ENCODE measurements around the gene TAF13. TPM values are rescaled to one million over a fixed set of nuclear protein-coding genes. Genes with fewer than 3 reads are reported as not detected.
A peak's percentile ranks its signal among the peaks of the same experiment; 100 is the strongest.

TAF13 gene
- total and polyA plus RNA-seq, 4 donors = 22.2 to 39.4 (median 34.3) TPM

DNA sequence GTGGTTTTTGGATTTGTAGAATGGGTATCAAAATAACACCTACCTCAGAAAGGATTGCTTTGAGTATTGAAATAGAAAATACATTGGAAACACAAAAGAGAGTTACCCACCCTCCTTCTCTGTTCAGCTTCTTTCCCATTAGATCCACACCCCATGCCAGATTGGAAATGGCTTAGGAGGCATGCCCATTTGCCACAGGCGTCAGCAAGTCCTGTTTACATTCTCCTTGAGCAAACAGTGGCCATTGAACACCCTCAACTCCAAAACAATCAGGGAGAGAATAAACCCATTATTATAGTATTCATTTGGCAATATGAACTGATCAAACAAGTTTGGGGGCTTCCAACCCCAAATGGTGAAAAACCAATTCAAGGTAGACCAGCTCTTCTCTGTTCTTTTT lies 40.5 kb upstream of the TAF13 start:
- 77 to 92% methylated on average over 1 of the region's 1 CpG for WGBS, 2 donors
- Histone ChIP-seq H3K4me3 (no peak overlapping the region), H3K27me3 (ENCODE audit: control insufficient read depth in 3 of 3, insufficient read depth in 3 of 3, low read length in 2 of 3) (peaks cover 0 to 30% (median 28%) of the 10 kb centered on the region in 3 donors), H3K27ac (ENCODE audit: low read depth in 1 of 2, low read length in 1 of 2) (no peak overlapping the region), H3K36me3 (ENCODE audit: control insufficient read depth in 4 of 4, insufficient read depth in 4 of 4, low read length in 4 of 4) (no peaks in the 10 kb centered on the region), H3K4me1 (ENCODE audit: control insufficient read depth in 5 of 5, insufficient read depth in 5 of 5, low read length in 5 of 5) (peaks cover 0 to 21% (median 2%) of the 10 kb centered on the region in 5 donors), H3K9ac (ENCODE audit: insufficient read depth in 1 of 2, low read length in 2 of 2) (no peak overlapping the region), H3K9me3 (ENCODE audit: control insufficient read depth in 4 of 4, insufficient read depth in 3 of 4, low read length in 3 of 4) (no peaks in the 10 kb centered on the region)
- ATAC-seq (ENCODE audit: insufficient read depth, low FRiP score) = no peak
- DNase-seq = no peak
- TF ChIP-seq, protein P1, sequence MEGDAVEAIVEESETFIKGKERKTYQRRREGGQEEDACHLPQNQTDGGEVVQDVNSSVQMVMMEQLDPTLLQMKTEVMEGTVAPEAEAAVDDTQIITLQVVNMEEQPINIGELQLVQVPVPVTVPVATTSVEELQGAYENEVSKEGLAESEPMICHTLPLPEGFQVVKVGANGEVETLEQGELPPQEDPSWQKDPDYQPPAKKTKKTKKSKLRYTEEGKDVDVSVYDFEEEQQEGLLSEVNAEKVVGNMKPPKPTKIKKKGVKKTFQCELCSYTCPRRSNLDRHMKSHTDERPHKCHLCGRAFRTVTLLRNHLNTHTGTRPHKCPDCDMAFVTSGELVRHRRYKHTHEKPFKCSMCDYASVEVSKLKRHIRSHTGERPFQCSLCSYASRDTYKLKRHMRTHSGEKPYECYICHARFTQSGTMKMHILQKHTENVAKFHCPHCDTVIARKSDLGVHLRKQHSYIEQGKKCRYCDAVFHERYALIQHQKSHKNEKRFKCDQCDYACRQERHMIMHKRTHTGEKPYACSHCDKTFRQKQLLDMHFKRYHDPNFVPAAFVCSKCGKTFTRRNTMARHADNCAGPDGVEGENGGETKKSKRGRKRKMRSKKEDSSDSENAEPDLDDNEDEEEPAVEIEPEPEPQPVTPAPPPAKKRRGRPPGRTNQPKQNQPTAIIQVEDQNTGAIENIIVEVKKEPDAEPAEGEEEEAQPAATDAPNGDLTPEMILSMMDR (IDR thresholded peaks at IDR 0.05; ENCODE audit: control extremely low read depth, extremely low read depth) = no peak

DNA sequence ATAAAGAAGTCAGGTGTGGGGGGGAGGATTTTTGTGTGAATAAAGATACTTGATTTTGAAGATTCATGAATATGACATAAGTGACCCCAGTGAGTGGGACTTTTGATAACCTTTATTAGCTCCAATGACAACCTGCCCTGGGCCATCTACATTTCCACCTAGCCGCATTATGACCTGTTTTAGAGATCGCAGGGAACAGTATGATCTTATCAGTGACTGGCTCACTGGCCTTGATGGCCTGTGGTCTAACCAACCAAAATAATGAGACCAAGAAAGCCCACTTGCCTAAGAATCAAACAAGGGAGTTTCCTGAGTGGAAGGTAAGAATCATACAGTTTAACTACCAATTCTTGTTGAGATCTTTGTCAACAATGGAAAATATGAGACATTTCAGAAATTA lies 39.9 kb upstream of the TAF13 start:
- no peak for DNase-seq
- no peak overlapping the region for H3K4me3 ChIP-seq
- no peak overlapping the region for H3K27ac ChIP-seq (ENCODE audit: low read depth in 1 of 2, low read length in 1 of 2)

DNA sequence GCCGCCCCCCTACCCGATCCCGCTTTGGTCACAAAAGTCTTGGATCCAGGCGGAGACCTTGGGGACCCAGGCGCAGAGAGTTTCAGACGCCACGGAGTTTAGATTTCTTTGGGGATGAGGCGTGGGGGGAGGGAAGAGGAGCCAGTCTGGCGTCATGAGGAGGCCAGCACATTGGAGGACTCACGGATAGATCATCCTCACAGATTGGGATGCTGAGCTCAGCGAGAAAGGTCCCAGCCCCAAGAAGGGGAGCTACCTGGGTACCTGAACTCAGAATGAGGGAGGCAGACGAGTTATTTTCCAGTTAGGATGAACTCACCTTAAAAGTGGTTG lies 38.5 kb upstream of the TAF13 start:
- no peak overlapping the region for H3K9ac ChIP-seq (ENCODE audit: insufficient read depth in 1 of 2, low read length in 2 of 2)
- ATAC-seq (ENCODE audit: insufficient read depth, low FRiP score) = no peak
- no peaks in the 10 kb centered on the region for H3K9me3 ChIP-seq (ENCODE audit: control insufficient read depth in 4 of 4, insufficient read depth in 3 of 4, low read length in 3 of 4)
- H3K4me3 ChIP-seq = peak overlapping the region; percentile 1
- no peaks in the 10 kb centered on the region for H3K36me3 ChIP-seq (ENCODE audit: control insufficient read depth in 4 of 4, insufficient read depth in 4 of 4, low read length in 4 of 4)
- DNase-seq = no peak
- 8 to 13% methylated on average over 12 of the region's 12 CpGs for WGBS, 2 donors
- H3K27ac ChIP-seq (ENCODE audit: low read depth in 1 of 2, low read length in 1 of 2) = no peak overlapping the region
- TF ChIP-seq, protein P1 (IDR thresholded peaks at IDR 0.05; ENCODE audit: control extremely low read depth, extremely low read depth) = no peak
- peaks cover 0 to 21% (median 2%) of the 10 kb centered on the region in 5 donors for H3K4me1 ChIP-seq (ENCODE audit: control insufficient read depth in 5 of 5, insufficient read depth in 5 of 5, low read length in 5 of 5)
- H3K27me3 ChIP-seq (ENCODE audit: control insufficient read depth in 3 of 3, insufficient read depth in 3 of 3, low read length in 2 of 3) = peaks cover 0 to 34% (median 28%) of the 10 kb centered on the region in 3 donors

More for the DNA sequence above, 39.9 kb upstream of the TAF13 start:
- 71 to 95% methylated on average over 2 of the region's 2 CpGs for WGBS, 2 donors
- no peaks in the 10 kb centered on the region for H3K36me3 ChIP-seq (ENCODE audit: control insufficient read depth in 4 of 4, insufficient read depth in 4 of 4, low read length in 4 of 4)
- TF ChIP-seq, protein P1 (IDR thresholded peaks at IDR 0.05; ENCODE audit: control extremely low read depth, extremely low read depth) = no peak
- H3K9me3 ChIP-seq (ENCODE audit: control insufficient read depth in 4 of 4, insufficient read depth in 3 of 4, low read length in 3 of 4) = no peaks in the 10 kb centered on the region
- peaks cover 0 to 21% (median 2%) of the 10 kb centered on the region in 5 donors for H3K4me1 ChIP-seq (ENCODE audit: control insufficient read depth in 5 of 5, insufficient read depth in 5 of 5, low read length in 5 of 5)
- H3K27me3 ChIP-seq (ENCODE audit: control insufficient read depth in 3 of 3, insufficient read depth in 3 of 3, low read length in 2 of 3) = peaks cover 0 to 30% (median 28%) of the 10 kb centered on the region in 3 donors
- H3K9ac ChIP-seq (ENCODE audit: insufficient read depth in 1 of 2, low read length in 2 of 2) = no peak overlapping the region
- ATAC-seq (ENCODE audit: insufficient read depth, low FRiP score) = no peak
